Osteoblast (primary cell): ENCODE measurements around the gene CSRNP3. TPM values are rescaled to one million over a fixed set of nuclear protein-coding genes. Genes with fewer than 3 reads are reported as not detected.

ENCODE experiments used
- DNase-seq: peaks from one replicate; pipeline ENCODE4 v3.0.0; 2011; ENCODE audit warnings: low spot score, mixed read lengths; ENCODE audit not compliant: insufficient read length; ENCODE audit errors: missing footprints
- H2AFZ ChIP-seq: 2 replicates; pipeline ENCODE4 v1.6.0; 2011; ENCODE audit warnings: mild to moderate bottlenecking, low read length
- H3K27ac ChIP-seq: 2 replicates; pipeline ENCODE4 v1.5.1; 2011; ENCODE audit warnings: mild to moderate bottlenecking, low read depth, low read length, moderate library complexity
- H3K27me3 ChIP-seq: 2 replicates; pipeline ENCODE4 v1.6.0; 2012; ENCODE audit warnings: mild to moderate bottlenecking, control low read depth, inconsistent platforms, low read length, moderate library complexity; ENCODE audit not compliant: insufficient read depth
- H3K36me3 ChIP-seq: 2 replicates; pipeline ENCODE4 v1.5.1; 2011; ENCODE audit warnings: mild to moderate bottlenecking, low read length, control low read depth, moderate library complexity; ENCODE audit not compliant: insufficient read depth
- H3K4me1 ChIP-seq: 2 replicates; pipeline ENCODE4 v1.5.1; 2011; ENCODE audit warnings: mild to moderate bottlenecking, low read length, control low read depth, moderate library complexity; ENCODE audit not compliant: insufficient read depth
- H3K4me2 ChIP-seq: 2 replicates; pipeline ENCODE4 v1.6.0; 2011; ENCODE audit warnings: mild to moderate bottlenecking, low read length; ENCODE audit not compliant: insufficient read depth
- H3K4me3 ChIP-seq: fragments of 200-600 bp; sonication (generic); 3 replicates; pipeline ENCODE4 v1.5.1; 2012; ENCODE audit warnings: mild to moderate bottlenecking, low read length, inconsistent platforms; ENCODE audit not compliant: insufficient read depth
- H3K79me2 ChIP-seq: 2 replicates; pipeline ENCODE4 v1.6.0; 2012; ENCODE audit warnings: mild to moderate bottlenecking, low read length, control low read depth, inconsistent platforms; ENCODE audit not compliant: insufficient read depth
- H3K9me3 ChIP-seq: 2 replicates; pipeline ENCODE4 v1.5.1; 2011; ENCODE audit warnings: low read depth, low read length, control low read depth
- H4K20me1 ChIP-seq: 2 replicates; pipeline ENCODE4 v1.6.0; 2012; ENCODE audit warnings: mild to moderate bottlenecking, low read length, control low read depth; ENCODE audit not compliant: insufficient read depth
- CTCF ChIP-seq: IDR thresholded peaks from 2 replicates; pipeline ENCODE4 v1.5.1; 2011; ENCODE audit warnings: mild to moderate bottlenecking, low read depth, low read length, moderate library complexity; ENCODE audit errors: extremely low read depth
- total RNA-seq: library from RNA; depleted of rRNA; stranded (reverse); fragments of >200 nt; gene quantifications from 2 replicates; pipeline ENCODE4 v1.2.3, GENCODE V29; 2012

CSRNP3 gene
- total RNA-seq, 1 donor, result 1.4 TPM

GRCh38 chr2:165563468-165564225 is 94.1 kb downstream of the CSRNP3 start:
- DNase-seq, result no peak
- Histone ChIP-seq H3K36me3 (no peaks in the 10 kb centered on the region), H3K4me1 (no peaks in the 10 kb centered on the region), H3K4me3 (no peak overlapping the region), H3K4me2 (no peak overlapping the region), H3K27me3 (no peaks in the 10 kb centered on the region), H4K20me1 (no peaks in the 10 kb centered on the region), H3K27ac (no peak overlapping the region), H3K9me3 (no peaks in the 10 kb centered on the region), H2AFZ (no peak overlapping the region), H3K79me2 (no peaks in the 10 kb centered on the region)
- TF ChIP-seq CTCF, result peak; percentile 9

GRCh38 chr2:165566008-165566407 is 96.5 kb downstream of the CSRNP3 start:
- no peaks in the 10 kb centered on the region for H4K20me1 ChIP-seq
- no peak for DNase-seq
- no peak overlapping the region for H3K4me3 ChIP-seq
- H3K36me3 ChIP-seq, result no peaks in the 10 kb centered on the region
- no peak overlapping the region for H2AFZ ChIP-seq
- no peaks in the 10 kb centered on the region for H3K9me3 ChIP-seq
- no peaks in the 10 kb centered on the region for H3K79me2 ChIP-seq
- no peak overlapping the region for H3K4me2 ChIP-seq
- H3K27me3 ChIP-seq, result no peaks in the 10 kb centered on the region
- H3K4me1 ChIP-seq, result no peaks in the 10 kb centered on the region
- no peak overlapping the region for H3K27ac ChIP-seq
- TF ChIP-seq CTCF, result no peak

GRCh38 chr2:165567273-165567672 is 97.8 kb downstream of the CSRNP3 start:
- DNase-seq, result no peak
- Histone ChIP-seq H3K27me3 (no peaks in the 10 kb centered on the region), H3K79me2 (no peaks in the 10 kb centered on the region), H3K4me1 (no peaks in the 10 kb centered on the region), H3K9me3 (no peaks in the 10 kb centered on the region), H3K27ac (no peak overlapping the region), H3K4me3 (no peak overlapping the region), H2AFZ (no peak overlapping the region), H3K36me3 (no peaks in the 10 kb centered on the region), H3K4me2 (no peak overlapping the region), H4K20me1 (no peaks in the 10 kb centered on the region)
- no peak for TF ChIP-seq CTCF

- no peaks in the 10 kb centered on the region for H3K9me3 ChIP-seq
- no peak overlapping the region for H3K4me3 ChIP-seq
- no peaks in the 10 kb centered on the region for H3K79me2 ChIP-seq
- H3K27me3 ChIP-seq, result no peaks in the 10 kb centered on the region
- no peaks in the 10 kb centered on the region for H3K36me3 ChIP-seq
- no peak overlapping the region for H3K4me2 ChIP-seq
- no peaks in the 10 kb centered on the region for H4K20me1 ChIP-seq
- no peak overlapping the region for H3K27ac ChIP-seq
- no peak for TF ChIP-seq CTCF
- no peak overlapping the region for H2AFZ ChIP-seq
- H3K4me1 ChIP-seq, result peaks cover under 1% of the 10 kb centered on the region
- no peak for DNase-seq
Observed at GRCh38 chr2:165568361-165568760, 98.9 kb downstream of the CSRNP3 start.
